ENCODE data around the gene HAX1.
"Not testable (repeated sequence)": the region's sequence is repeated elsewhere in the genome, so short reads cannot be mapped to it uniquely, and the experiment has no call there.

Gene HAX1

GRCh38 chr1:154287591-154287990 is 15.2 kb downstream of the HAX1 start:
- not testable (repeated sequence) for DNase-seq

- no peak for DNase-seq
These were observed 16.2 kb downstream of the HAX1 start for GRCh38 chr1:154288661-154289060.

- no peak for DNase-seq
These were observed 18.5 kb downstream of the HAX1 start for GRCh38 chr1:154290921-154291320.

GRCh38 chr1:154295408-154296235 is 23.2 kb downstream of the HAX1 start:
- no peak for DNase-seq

DNA sequence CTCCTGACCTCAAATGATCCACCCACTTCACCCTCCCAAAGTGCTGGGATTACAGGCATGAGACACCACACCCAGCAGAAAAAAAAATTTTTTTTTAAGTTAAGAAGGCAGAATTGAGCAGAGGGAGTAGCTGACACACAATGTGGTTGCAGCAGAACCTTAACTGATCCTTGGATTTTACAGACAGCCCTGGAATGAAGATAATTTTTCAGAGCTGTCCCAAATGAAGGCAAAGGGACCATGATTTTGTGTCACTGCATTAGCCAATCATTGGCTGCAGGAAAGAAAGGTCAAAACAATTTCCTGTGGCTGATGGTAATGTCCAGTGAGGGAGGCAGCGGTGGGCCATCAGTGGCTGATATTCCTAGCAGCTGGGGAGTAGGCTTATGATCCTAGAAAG is 29.2 kb downstream of the HAX1 start:
- no peak for DNase-seq

DNA sequence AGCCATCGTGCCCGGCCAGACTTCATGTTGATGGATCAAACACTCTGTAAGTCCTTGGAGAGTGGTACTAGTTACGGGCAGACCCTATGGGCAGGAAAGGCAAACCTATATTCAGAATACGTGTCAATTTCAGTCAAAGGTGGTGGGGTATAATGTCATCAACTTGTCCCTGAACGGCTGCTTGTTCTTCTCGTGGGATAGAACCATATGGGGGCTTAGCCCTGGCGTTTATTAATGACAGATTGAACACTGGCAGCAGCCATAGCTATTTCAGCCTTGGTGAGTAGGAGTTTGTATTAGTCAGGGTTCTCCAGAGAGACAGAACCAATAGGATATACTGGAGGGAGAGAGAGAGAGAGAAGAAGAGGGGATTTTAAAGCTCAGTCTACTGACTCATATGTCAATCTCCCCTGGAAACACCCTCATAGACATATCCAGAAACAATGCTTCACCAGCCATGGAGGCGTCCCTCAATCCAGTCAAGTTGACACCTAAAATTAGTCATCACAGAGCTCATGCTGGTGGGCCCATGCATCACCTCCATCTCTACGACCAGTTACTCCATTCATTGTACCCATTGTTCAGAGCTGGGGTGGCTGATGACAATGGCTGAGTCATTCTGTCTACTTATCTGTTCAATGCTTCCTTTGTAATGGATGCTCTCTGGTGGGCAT is 32.4 kb downstream of the HAX1 start:
- DNase-seq, result no peak

DNA sequence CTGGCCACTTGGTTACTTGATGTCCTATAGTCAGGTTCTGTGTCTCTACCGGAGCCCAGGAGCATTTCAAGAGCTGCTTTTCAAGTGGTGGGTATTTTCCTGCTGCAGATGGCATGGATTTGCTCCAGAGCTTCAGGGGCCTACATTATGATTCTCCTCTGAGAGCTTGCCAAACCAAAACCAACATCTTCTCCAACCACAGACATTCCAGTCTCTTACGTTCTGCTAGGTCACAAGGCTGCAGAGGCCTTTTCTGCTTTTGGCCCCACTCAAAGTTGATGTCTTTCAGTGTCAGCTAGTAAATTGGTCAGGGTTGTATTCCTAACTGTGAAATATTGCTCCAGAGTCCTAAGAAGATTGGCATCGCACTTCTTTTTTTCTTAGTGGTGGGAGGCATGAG is 33.7 kb downstream of the HAX1 start:
- no peak for DNase-seq

- DNase-seq, result not testable (repeated sequence)
These were observed 35.3 kb downstream of the HAX1 start for GRCh38 chr1:154307670-154308270.

- not testable (repeated sequence) for DNase-seq
These were observed 36.7 kb downstream of the HAX1 start for GRCh38 chr1:154309136-154309535.

DNA sequence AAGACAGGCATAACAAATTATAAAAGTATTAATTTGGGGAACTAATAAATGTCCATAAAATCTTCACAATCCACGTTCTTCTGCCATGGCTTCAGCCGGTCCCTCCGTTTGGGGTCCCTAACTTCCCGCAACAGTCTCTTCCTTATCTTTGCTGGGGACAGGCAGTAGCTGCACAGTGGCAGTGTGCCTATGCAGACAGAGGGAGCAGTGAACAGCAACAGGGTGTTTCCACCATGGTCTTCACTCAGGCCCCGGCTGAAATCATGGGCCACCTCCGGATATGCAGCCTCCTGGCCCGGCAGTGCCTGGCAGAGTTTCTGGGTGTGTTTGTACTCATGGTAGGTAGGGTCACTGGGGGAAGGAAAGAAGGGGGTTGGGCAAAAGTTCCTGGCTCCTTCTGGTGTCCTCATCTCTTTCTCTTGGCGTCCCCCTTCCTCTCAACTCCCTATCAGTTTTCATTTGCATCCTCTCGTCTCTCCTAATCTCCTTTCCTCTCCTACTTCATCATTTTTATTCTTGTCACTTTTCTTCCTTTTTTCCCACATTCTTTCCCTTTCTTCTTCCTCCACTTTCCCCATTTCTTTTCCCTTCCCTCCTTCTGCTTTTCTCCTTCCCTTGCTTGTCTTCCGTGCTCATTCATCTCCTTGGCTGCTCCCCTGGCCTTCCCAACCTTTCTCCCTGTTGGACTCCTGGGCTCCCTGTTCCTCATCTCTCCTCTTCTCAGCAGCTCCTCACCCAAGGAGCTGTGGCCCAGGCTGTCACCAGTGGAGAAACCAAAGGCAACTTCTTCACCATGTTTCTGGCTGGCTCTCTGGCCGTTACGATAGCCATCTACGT is 40.0 kb downstream of the HAX1 start:
- DNase-seq, result not testable (repeated sequence)

DNA sequence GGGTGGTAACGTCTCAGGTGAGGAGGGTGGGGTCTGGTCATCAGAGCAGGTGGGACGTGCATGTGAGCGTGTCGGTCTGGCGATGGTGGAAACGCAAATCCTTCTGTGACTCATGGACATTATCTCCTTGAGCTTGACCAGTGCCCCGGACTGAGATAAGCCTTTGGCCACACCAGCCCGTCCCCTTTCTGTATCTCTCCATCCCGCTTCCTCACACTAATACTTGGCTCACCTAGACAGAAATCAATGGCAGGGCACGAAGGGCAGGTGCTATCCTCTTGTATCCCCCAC is 40.6 kb downstream of the HAX1 start:
- DNase-seq, result no peak

DNA sequence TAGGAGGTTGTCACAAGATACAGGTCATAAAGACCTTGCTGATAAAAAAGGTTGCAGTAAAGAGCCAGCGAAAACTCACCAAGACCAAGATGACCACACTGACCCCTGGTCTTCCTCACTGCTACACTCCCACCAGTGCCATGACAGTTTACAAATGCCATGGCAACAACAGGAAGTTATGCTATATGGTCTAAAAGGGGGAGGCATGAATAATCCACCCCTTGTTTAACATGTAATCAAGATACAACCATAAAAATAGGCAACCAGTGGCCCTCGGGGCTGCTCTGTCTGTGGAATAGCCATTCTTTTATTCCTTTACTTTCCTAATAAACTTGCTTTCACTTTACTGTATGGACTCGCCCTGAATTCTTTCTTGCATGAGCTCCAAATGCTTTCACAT is 41.8 kb downstream of the HAX1 start:
- DNase-seq, result not testable (repeated sequence)

DNA sequence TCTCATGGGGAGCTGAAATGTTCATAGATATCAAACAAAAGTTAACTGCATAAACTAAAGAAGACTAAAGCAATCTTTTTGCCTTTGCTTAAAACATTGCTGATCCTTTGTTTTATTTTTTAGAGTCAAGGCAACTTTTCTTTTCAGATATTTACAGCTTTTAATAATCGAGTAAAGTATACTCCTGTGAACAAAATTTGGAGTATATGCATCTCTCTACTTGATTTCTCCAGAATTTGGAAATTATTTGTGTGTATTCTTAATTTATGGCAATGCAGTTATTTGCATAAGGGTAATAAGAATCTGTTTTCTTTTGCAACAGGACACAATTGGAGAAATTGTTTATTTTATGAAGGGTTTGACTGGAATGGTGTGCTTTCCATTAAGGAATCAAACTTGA is 44.3 kb downstream of the HAX1 start:
- no peak for DNase-seq

GRCh38 chr1:154318386-154318785 is 46.0 kb downstream of the HAX1 start:
- no peak for DNase-seq

DNA sequence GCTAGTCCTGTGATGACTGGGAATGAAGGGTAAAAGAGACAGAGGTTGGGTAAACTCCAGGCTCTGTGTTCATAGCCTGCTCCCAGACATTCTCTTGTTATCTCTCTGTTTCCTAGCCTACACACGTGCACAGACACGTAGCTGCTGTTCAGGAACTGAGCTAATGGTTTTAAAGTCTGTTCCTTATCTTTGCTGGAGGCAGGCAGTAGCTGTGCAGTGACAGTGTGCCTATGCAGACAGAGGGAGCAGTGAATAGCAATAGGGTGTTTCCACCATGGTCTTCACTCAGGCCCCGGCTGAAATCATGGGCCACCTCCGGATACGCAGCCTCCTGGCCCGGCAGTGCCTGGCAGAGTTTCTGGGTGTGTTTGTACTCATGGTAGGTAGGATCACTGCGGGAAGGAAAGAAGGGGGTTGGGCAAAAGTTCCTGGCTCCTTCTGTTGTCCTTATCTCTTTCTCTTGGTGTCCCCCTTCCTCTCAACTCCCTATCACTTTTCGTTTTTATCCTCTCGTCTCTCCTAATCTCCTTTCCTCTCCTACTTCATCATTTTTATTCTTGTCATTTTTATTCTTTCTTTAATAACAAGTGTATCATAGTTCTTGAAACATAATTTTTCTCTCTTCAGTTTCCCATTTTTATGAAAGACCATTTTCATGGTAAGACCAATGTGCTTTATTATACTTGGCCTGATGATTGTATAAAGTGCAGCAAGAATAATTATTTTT is 48.6 kb downstream of the HAX1 start, which contains the start of gene AQP10:
TSS of gene AQP10 (plus strand) at position 212 of the 727 bp plus-strand sequence. CDS start at position 275, 63 bp downstream.
- DNase-seq, result no peak

- DNase-seq, result not testable (repeated sequence)
These were observed 49.1 kb downstream of the HAX1 start for GRCh38 chr1:154321609-154321934.

DNA sequence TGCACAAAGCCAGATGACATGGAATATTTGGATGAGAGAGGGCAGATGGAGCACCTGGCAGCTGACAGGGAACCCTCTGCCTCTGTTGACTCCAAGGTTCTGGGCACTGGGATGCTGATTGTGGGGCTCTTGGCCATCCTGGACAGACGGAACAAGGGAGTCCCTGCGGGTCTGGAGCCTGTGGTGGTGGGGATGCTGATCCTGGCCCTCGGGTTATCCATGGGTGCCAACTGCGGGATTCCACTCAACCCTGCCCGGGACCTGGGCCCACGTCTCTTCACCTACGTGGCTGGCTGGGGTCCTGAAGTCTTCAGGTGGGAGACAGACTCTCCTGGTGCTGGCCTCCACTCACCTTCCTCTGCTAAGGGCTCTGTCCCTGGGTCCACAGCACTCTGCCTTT is 51.1 kb downstream of the HAX1 start:
- DNase-seq, result no peak

- no peak for DNase-seq
These were observed 51.8 kb downstream of the HAX1 start for GRCh38 chr1:154324241-154324640.

- peak; percentile 83 for DNase-seq
These were observed 52.5 kb downstream of the HAX1 start, which contains the start of gene ATP8B2 for GRCh38 chr1:154324669-154325582. Gene ATP8B2, plus strand, starts transcription at chr1:154325525. Its CDS starts 2,617 bp downstream, at chr1:154328142.

Measured in CD4-positive, alpha-beta T cell treated with Interleukin-15 for 1 hour (primary cell).